ENCODE results near the gene FOXO3. TPM values are rescaled to one million over a fixed set of nuclear protein-coding genes. Genes with fewer than 3 reads are reported as not detected.
A peak's percentile ranks its signal among the peaks of the same experiment; 100 is the strongest.

Gene FOXO3
- total RNA-seq, 2 donors from 2014 or later, result 2.1 to 4.8 TPM

- H3K36me3 Mint-ChIP-seq, result no peaks in the 10 kb centered on the region
- H3K9me3 Mint-ChIP-seq, result no peaks in the 10 kb centered on the region
- DNase-seq (ENCODE audit: low spot score in 2 of 2) (no peak), ATAC-seq (no peak)
- H3K27ac Mint-ChIP-seq, result no peak overlapping the region
Observed at GRCh38 chr6:108690326-108691049, 129.8 kb downstream of the FOXO3 start.

DNA sequence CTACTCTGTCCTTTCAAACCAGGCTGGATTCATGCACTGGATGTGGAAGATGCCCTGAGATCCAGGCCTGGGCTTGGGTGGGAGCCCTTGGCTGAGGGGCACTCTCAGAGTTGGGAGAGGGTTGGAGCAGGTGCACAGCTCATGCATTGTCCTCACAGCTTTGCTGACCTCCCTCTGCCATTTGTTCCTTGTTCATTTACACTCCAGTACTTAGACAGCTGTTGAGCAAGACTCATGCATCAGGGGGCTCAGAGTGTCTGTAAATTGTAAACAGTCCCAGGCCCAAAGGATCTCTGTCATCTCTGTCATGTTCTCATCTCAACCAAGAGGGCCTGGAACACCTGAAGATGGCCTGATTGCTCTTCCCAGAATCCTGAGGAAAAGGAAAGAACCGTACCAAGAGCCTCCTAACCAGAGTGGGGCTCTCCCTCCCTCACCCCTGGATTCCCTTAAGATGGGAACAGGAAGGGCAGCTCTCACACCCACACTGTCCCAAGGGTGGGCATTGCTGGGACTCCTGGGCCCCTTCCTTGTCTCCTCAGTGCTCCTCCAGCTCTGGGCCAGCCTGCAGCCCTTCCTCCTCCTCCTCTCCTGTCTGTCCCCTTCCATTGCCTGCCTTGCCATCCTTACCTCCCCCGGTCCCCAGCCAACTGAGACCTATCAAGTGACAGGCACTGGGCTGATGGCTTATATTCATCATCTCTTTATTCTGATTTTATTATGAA, 132.9 kb downstream of the FOXO3 start:
- DNase-seq (ENCODE audit: low spot score in 2 of 2) (no peak), ATAC-seq (no peak)
- Mint-ChIP-seq H3K9me3 (no peaks in the 10 kb centered on the region), H3K27ac (peak overlapping the region in 1 of 2 donors; percentile 70), H3K36me3 (no peaks in the 10 kb centered on the region)

GRCh38 chr6:108694816-108695215, 134.1 kb downstream of the FOXO3 start:
- DNase-seq (ENCODE audit: low spot score in 2 of 2) (no peak), ATAC-seq (no peak)
- H3K36me3 Mint-ChIP-seq, result no peaks in the 10 kb centered on the region
- no peak overlapping the region for H3K27ac Mint-ChIP-seq
- H3K9me3 Mint-ChIP-seq, result no peaks in the 10 kb centered on the region

DNA sequence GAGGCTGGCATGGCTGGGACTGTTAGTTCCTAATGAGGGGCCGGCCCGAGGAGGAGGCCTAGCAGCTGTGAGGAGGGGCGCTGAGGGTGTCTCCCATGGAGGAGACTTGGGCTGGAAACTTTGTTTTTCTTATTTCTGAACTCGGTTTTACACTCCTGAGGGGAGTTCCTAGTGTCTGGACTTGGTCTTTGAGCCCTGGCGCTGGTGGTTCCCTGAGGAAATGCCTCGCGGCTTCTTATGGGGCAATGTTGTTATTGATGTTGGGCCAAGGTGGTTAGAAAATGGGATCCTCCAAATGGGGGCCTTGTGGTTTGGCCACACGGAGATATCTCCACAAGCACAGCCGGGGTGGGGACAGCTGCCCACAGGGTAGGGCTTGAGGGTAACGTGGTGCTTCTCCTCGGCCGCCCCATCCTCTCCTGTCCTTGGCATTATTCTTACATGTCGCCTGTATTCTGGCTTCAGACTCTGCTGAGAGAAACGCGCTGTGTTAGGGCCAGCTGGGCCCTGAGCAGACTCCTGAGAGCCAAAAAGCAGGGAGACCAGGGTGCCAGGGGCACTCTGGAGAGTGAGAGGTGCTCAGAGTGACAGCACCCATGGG, 136.9 kb downstream of the FOXO3 start:
- H3K9me3 Mint-ChIP-seq, result peaks cover 14 to 15% of the 10 kb centered on the region in 2 donors
- ATAC-seq, result no peak
- no peak for DNase-seq (ENCODE audit: low spot score in 2 of 2)

DNA sequence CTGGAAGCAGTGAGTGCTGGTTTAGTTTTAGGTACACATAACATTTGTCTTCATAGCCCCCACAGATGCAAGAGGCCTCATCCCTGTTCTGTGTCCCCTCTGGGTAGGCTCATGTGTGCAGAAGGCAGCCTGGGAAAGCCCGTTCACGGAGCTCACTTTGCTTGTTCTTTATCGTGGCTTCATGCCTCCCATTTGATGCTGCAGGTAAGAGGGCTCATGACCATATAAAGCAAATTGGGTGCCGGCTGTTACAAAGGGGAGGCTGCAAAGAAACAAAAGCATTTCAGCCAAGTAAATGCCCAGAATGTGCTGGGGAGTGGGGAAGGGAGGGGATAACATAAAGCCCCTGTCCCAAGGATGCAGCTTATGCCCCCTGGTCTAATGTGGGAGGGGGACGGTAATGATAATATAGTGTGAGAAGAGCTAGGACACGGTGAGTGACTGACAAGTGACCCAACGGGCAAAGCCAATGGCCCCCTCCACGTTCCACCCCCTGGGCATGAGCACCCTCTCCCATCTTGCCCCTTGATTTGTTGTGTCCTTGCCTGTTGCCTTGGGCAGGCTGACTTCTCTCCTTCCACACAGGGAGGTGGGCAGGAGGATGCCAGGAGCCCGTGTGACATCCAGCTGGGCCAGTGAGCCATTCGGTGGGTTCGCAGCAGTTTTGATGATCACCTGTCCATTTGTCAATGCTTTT, 138.0 kb downstream of the FOXO3 start:
- no peak for DNase-seq (ENCODE audit: low spot score in 2 of 2)
- Mint-ChIP-seq H3K36me3 (peaks cover 9 to 20% of the 10 kb centered on the region in 2 donors), H3K27ac (no peak overlapping the region), H3K9me3 (peaks cover 19 to 20% of the 10 kb centered on the region in 2 donors)
- ATAC-seq, result no peak

More for the DNA sequence above, 136.9 kb downstream of the FOXO3 start:
- Mint-ChIP-seq H3K36me3 (peaks cover 9 to 14% of the 10 kb centered on the region in 2 donors), H3K27ac (no peak overlapping the region)

DNA sequence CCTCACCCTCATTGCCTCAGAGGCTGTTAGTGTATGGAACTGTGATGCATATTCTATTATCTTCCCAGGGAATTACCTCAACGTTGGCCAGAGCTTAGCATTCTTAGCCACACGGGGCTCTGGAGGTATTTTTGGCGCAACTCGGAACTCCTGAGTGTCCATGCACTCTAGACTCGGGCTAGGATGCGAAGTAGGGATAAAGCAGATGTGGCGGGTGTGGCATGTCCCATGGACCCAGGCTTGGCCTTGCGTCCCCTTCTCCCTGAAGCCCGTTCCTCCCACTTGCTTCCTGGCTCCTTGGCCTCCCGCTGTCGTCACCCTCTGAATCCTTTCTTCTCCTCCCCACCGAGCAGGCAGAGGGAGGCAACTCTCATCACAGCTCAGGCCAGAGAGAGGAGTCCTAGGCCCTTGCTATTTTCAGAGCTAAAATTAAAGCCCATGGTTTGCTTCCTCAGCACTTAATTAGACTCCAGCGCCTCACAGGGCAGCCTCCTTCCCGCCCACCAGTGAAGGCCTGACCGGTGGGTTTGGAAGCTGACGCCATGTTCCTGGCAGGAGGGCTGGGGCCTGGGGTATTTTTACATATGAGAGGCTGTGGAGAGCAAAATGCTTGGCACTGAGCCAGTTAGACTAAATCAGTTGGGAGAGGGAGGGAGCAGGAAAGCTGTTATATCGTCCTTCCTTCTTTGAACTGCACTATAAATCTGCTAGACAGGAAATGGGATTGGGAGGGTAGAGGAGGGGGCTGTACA, 138.7 kb downstream of the FOXO3 start:
- no peak overlapping the region for H3K27ac Mint-ChIP-seq
- peaks cover 19 to 20% of the 10 kb centered on the region in 2 donors for H3K9me3 Mint-ChIP-seq
- ATAC-seq (no peak), DNase-seq (ENCODE audit: low spot score in 2 of 2) (no peak)
- H3K36me3 Mint-ChIP-seq, result peaks cover 9 to 20% of the 10 kb centered on the region in 2 donors

- ATAC-seq (no peak), DNase-seq (ENCODE audit: low spot score in 2 of 2) (no peak)
- peaks cover 19 to 20% of the 10 kb centered on the region in 2 donors for H3K9me3 Mint-ChIP-seq
- no peak overlapping the region for H3K27ac Mint-ChIP-seq
- peaks cover 9 to 20% of the 10 kb centered on the region in 2 donors for H3K36me3 Mint-ChIP-seq
Observed at GRCh38 chr6:108702106-108702851, 141.6 kb downstream of the FOXO3 start.

GRCh38 chr6:108706649-108707048, 145.9 kb downstream of the FOXO3 start:
- peaks cover 5 to 16% of the 10 kb centered on the region in 2 donors for H3K36me3 Mint-ChIP-seq
- peaks cover 10 to 17% of the 10 kb centered on the region in 2 donors for H3K9me3 Mint-ChIP-seq
- H3K27ac Mint-ChIP-seq, result no peak overlapping the region
- DNase-seq (ENCODE audit: low spot score in 2 of 2) (no peak), ATAC-seq (no peak)

DNA sequence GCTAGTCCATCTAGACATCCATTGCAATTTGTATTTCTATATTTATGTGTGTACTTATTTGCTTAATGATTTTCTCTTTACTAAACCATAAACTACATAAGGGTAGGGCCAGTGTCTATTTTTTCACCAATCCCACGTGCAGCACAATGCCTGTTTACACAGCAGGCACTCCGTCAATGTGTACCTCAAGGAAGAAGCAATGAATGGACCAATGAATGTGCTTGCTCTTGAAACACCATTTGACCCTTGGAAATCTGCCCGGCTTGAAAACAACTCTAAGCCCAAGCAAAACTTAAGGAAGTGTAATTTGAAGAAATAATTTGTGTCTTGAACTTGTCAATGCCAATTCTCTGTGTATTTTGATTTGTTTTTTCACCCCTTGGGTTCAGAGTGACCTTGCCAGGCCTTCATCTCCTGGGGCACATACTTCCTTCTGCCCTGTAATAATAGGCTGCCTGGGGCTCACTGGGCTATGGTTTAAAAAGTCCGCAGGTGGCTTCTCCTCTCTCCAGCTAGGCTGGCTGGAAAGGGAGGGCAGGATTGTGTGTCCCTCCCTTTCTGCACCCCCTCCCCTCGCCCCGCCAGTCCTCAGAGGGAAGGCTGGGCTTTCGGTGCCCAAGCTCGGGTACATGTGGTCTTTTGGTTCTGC, 146.7 kb downstream of the FOXO3 start:
- H3K9me3 Mint-ChIP-seq, result peaks cover 4 to 9% of the 10 kb centered on the region in 2 donors
- ATAC-seq (no peak), DNase-seq (ENCODE audit: low spot score in 2 of 2) (no peak)
- H3K27ac Mint-ChIP-seq, result no peak overlapping the region
- H3K36me3 Mint-ChIP-seq, result peaks cover 0 to 8% of the 10 kb centered on the region in 2 donors

GRCh38 chr6:108710030-108710429, 149.3 kb downstream of the FOXO3 start:
- H3K36me3 Mint-ChIP-seq, result no peaks in the 10 kb centered on the region
- no peak for ATAC-seq
- H3K27ac Mint-ChIP-seq, result no peak overlapping the region
- H3K9me3 Mint-ChIP-seq, result no peaks in the 10 kb centered on the region
- no peak for DNase-seq (ENCODE audit: low spot score in 2 of 2)

- DNase-seq (ENCODE audit: low spot score in 2 of 2) (no peak), ATAC-seq (no peak)
- Mint-ChIP-seq H3K27ac (no peak overlapping the region), H3K9me3 (no peaks in the 10 kb centered on the region), H3K36me3 (no peaks in the 10 kb centered on the region)
Observed at GRCh38 chr6:108710551-108710950, 149.8 kb downstream of the FOXO3 start.

DNA sequence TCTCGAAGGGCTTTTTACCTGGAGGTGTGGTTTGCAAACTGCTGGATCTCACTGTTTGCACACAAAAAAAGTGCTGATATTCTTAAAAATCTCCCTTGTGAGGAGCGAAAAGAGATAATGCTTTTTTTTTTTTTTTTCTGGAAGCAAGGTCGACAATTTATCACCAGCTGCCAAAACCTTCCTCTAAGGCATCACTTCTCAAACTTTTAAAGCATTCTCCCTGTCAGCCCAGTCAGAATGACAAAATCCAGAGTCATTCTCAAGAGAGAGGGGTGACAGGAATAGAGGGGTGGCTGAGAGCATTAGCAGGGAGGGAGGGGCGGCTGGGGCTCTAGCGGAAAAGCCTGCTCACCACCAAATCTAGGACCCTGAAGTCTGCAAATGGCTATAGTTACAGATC, 150.4 kb downstream of the FOXO3 start:
- DNase-seq (ENCODE audit: low spot score in 2 of 2) (no peak), ATAC-seq (no peak)
- no peaks in the 10 kb centered on the region for H3K9me3 Mint-ChIP-seq
- no peak overlapping the region for H3K27ac Mint-ChIP-seq
- H3K36me3 Mint-ChIP-seq, result no peaks in the 10 kb centered on the region

- no peak overlapping the region for H3K27ac Mint-ChIP-seq
Observed at GRCh38 chr6:108711826-108712225, 151.1 kb downstream of the FOXO3 start.

DNA sequence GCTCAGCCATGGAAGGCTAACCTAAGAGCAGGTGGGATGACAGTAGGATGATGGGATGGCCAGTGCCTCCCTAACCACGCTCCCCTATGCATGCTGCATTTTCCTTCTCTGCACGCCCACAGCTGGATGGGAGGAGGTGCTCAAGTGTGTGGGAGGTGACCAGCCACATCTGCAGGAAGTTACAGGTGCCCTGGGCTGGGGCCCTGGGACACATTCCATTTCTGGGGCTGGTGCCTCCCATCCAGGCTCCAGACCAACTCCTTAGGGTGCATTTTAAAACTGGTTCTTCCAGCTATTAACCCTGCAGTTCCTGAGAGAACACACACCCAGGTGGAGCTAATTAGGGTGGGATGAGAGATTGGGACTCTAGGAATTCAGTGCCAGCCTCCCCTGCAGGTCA, 152.2 kb downstream of the FOXO3 start:
- ATAC-seq, result no peak
- H3K9me3 Mint-ChIP-seq, result no peaks in the 10 kb centered on the region
- no peak for DNase-seq (ENCODE audit: low spot score in 2 of 2)
- no peak overlapping the region for H3K27ac Mint-ChIP-seq
- no peaks in the 10 kb centered on the region for H3K36me3 Mint-ChIP-seq

More at GRCh38 chr6:108711826-108712225, 151.1 kb downstream of the FOXO3 start:
- H3K36me3 Mint-ChIP-seq, result no peaks in the 10 kb centered on the region
- ATAC-seq (no peak), DNase-seq (ENCODE audit: low spot score in 2 of 2) (no peak)
- no peaks in the 10 kb centered on the region for H3K9me3 Mint-ChIP-seq

DNA sequence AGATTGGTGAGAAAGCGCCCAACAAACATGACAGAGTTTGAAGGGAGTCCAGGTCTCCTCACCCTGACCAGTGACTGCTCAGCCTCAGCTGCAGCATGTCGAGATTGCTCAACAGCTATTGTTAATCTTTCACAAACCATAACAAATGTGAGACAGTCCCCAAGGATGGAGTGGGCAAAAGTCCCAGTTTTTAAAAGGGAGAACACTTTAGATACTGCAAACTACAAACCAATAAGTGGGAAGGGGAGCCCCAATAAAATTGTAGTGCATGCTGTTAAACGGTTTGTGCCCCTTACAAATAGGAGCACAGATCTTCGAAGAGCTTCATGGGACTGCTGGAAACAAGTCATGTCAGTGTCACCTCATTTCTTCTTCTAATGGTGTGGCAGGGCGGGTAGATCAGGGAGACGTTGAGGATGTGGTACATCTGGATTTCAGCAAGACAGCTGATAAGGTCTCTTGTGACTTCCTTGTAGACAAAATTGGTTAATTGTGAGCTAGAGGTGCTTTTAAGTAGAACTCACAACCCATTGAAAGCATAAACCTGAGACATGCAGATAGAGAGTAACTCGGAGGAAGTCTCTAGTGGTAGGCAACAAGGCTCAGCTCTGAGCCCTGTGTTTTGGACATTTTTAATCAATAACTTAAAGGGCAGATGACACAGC, 153.5 kb downstream of the FOXO3 start:
- DNase-seq (ENCODE audit: low spot score in 2 of 2) (no peak), ATAC-seq (no peak)
- Mint-ChIP-seq H3K27ac (no peak overlapping the region), H3K9me3 (no peaks in the 10 kb centered on the region), H3K36me3 (no peaks in the 10 kb centered on the region)

Data from activated naive CD4-positive, alpha-beta T cell treated with anti-CD3 and anti-CD28 coated beads, Interleukin-2, amount 50 U/mL, for 72 hours (primary cell).